Fibroblast of gingiva (primary cell): ENCODE measurements around the gene DOCK8.
"Not testable (repeated sequence)": the region's sequence is repeated elsewhere in the genome, so short reads cannot be mapped to it uniquely, and the experiment has no call there.

ENCODE experiments used
- DNase-seq: peaks from one replicate; pipeline ENCODE4 v3.0.0-alpha.2; 2011; ENCODE audit warnings: low read depth

Gene DOCK8

DNA sequence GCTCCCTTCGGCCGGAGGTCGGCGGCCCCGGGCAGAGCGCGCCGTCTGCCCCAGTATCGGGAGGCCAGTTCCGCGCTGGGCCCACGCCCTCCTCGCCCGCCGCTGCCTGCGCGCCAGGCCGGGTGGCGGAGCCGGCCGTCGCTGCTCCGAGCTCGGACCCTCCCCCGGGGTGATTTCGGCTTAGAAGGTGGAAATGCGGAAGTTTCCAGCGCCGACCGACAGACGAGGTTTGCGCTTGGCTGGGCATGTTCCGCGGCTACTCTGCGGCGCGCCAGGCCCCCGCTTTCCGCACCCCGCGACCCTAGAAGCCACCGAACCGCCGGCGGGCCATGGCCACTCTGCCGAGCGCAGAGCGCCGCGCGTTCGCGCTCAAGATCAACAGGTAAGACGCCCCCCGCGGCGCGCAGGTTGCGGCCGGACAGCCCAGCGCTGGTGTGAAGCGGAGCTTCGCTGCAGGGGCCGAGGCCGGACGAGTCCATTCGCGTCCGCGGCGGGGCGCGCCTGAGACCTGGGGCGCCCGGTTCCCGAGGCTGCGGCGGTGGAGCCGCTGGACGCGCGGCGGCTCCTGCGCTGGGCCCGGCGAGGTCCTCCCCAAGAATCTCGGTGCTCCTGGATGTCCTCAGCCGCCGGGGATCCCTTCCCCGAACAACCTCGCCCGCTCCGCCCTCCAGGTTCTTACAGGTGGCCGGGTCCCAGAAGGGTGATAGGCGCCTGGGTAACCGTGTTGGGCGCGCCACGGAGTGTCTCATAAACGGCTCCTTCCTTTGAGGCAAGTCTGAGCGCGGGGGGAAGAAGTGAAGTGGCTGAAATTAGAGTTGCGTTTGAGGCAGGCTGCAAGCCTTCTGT lies at the start of gene DOCK8:
DOCK8 (plus strand) TSS at position 218 of the 846 bp plus-strand sequence; CDS start at position 330, 112 bp downstream.
- no peak for DNase-seq

- not testable (repeated sequence) for DNase-seq
Measured at GRCh38 chr9:169757-170156, 44.9 kb upstream of the DOCK8 start.

GRCh38 chr9:178140-178825 lies 36.4 kb upstream of the DOCK8 start:
- not testable (repeated sequence) for DNase-seq

DNA sequence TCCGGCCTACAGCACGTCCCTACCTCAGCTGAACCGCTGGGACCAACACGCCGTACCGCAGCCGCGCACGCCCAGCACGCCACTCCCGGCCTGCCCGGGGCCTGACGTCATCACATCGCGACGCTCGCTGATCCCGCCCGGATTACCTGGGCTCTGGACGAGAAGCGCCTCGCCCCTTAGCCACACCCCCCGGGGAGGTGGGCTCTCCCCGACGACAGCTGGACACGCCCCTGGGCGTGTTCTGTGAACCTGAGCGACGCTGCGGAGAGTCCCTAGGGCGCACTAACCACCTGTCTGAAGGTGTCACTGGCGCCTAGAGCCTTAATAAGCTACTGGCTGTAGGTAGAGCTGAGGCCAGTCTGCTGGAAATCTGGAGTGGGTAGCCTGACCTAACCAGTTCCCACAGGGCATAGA lies 35.7 kb upstream of the DOCK8 start, which contains the start of gene ZNG1A:
ZNG1A (minus strand) TSS at position 87 of the 414 bp plus-strand sequence. CDS start 87 bp downstream, outside the sequence.
- peak; percentile 25 for DNase-seq

GRCh38 chr9:199601-200000 lies 15.1 kb upstream of the DOCK8 start:
- DNase-seq = not testable (repeated sequence)

DNA sequence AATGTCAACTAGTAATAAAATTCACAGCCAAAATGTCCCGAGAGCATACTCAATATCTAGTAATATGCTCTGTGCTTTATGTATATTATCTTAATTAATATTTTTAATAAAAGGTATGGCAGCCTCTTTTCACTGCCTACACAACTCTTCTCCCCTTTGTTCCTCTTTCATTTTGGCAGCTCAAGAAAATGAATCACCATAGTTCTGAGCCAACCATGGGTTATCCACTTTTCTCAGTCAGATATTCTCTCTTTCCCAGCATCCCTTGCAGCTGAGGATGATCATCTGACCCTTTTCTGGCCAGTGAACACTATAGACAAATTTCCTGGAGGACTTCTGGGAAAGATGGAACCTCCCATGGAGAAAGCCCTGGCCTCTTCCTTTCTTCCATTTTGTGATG lies 8.2 kb upstream of the DOCK8 start:
- DNase-seq = no peak

- no peak for DNase-seq
Measured at GRCh38 chr9:209143-209758, 5.4 kb upstream of the DOCK8 start.

DNA sequence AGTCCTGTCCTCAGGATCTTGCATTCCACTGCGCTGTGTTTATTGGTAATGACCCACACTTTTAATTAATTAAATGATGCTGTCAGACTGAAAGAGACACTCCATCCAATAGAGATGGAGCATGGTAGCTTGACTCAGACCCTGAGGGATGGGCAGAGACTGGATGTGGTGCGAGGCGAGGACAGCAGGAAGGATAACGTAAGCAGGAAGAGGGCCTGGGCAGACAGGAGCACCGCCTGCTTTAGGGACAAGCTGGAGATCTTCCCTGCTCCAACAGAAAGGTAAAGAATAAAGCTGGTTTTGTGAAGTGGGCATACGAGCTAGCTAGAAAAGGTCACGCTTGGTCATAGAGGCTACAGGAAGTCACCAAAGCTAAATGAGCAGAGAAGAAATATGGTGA lies 3.6 kb upstream of the DOCK8 start:
- DNase-seq = no peak

DNA sequence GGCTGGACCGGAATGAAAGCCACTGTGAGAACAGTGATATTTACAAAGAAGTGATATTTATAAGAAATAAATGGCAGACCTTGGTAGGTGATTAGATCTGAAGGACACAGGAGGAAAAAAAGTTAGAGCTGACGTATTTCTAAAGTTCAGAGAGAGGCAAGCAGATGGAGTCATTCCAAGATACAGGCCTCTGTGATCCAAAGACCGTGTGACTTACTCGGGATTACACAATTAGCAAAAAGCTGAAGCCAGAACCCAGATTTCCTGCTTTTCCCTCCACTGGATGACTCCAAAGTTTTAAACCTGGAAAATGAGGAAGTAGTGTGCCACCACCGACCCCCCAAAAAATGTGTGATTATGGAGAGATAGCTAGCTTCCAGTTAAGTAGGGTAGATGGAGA lies 3.1 kb upstream of the DOCK8 start:
- peak; percentile 11 for DNase-seq

DNA sequence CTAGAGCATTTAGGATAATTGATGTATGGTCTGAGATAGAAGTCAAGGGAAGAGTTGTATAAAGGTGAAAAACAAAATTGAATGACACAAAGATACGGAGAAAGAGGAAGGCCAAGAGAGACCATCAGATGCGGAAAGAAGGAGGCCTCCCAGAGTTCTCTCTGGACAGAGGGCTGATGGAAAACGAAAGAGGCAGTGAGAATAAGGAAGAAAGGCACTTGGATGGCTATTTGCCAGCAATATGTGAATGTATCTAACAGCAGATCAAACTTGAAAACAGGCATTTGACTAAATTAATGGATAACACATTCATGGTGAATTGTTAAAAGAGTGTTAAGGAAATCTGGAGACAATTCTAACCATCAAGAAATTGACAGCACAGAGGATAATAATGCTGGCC lies 2.4 kb upstream of the DOCK8 start:
- DNase-seq = no peak

- not testable (repeated sequence) for DNase-seq
Measured at GRCh38 chr9:213901-214300, 764 bp upstream of the DOCK8 start.

DNA sequence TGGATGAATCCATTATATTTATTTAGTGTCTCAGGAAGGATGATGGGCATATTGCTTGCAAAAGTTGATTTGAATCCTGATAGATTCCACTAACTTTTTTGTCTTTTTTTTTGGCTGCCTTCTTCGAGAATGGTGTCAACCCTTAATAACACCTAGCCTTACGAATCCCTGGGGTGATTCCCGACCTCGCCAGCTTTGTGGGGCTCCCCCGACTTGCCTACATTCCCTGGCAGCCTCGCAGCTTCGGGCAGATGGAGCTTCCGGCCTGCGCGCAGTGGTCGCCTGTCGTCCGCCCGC lies 366 bp upstream of the DOCK8 start:
- DNase-seq = no peak

DNA sequence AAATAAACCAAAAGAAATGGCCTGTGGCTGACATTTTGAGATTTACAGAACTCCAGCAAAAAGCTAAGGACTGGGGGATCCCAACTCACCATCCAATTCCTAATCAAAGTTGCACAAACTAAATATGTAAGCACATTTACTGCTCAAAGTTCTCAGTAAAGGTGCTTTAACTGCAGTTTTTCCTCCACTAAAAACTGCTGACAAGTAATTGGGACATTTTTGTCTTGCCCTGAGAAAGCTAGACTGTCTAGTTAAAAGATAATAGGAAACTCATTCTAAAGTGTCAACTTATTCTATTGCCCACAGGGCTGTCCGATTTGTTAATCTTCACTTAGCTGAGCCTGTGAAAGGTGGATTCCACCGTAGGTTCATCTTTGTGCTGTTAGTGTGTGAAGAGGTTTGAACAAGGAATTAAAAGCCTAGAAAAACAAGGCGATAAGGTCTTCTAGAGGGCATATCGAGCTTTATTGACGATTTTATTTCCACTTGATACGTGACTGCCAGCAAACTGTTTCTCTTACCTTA lies 1.0 kb downstream of the DOCK8 start:
- no peak for DNase-seq

GRCh38 chr9:216866-217265 lies 2.2 kb downstream of the DOCK8 start:
- no peak for DNase-seq

GRCh38 chr9:217950-218349 lies 3.3 kb downstream of the DOCK8 start:
- no peak for DNase-seq

GRCh38 chr9:219036-219435 lies 4.4 kb downstream of the DOCK8 start:
- not testable (repeated sequence) for DNase-seq

DNA sequence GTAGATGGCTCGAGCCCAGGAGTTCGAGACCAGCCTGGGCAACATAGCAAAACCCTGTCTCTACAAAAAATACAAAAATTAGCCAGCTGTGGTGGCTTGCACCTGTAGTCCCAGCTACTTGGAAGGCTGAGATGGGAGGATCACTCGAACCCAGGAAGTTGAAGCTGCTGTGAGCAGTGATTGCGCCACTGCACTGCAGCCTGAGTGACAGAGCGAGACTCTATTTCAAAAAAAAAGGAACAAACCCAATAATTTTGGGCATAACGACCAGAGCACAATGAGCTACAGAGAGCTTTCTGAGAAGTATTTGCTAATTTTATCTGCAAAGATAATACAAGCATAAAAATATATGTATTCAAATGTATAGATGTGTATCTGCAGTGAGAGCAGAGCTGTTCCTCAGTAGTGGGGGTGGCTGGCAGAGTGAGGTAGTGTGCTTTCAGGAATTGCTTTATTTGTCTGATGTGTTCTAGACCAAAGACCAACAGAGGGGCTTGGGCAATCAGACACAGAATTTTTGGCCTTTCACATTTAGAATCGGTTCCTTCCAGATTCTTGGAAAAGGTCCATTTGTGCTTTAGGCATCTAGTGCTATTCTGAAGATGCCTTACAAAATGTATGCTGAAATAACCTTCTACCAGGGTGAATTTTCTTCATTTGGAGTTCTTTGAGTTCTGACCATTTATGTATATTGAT lies 5.2 kb downstream of the DOCK8 start:
- no peak for DNase-seq

DNA sequence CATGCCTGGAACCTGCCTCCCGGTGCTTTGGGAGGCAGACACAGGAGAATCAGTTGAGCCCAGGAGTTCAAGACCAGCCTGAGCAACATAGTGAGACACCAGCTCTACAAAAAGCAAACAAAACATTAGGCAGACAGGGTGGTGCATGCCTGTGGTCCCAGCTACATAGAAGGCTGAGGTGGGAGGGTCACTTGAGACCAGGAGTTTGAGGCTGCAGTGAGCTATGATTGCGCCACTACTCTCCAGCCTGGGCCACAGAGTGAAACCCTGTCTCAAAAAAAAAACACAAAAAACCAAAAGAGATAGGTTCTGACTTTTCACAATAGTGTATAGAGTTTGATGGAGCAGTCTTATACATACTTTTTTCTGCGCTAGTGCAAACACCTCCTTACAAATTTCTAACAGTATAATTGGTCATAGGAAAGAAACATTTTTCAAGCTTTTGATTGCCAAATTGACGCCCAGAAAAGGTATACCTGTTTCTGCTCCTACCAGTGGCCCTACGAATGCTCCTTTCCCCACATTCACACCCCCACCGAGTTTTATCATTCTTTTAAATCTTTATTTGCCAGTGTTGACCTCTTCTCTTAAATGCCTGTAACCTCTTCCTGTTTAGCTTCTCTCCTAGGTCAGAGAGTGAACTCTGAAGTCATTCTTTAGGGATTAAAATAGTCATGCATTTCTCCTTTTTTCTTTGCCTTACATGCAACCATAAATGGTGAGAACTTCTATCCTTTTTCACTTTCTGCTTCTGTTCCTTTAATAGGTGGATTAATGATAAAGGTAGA lies 7.5 kb downstream of the DOCK8 start:
- no peak for DNase-seq

DNA sequence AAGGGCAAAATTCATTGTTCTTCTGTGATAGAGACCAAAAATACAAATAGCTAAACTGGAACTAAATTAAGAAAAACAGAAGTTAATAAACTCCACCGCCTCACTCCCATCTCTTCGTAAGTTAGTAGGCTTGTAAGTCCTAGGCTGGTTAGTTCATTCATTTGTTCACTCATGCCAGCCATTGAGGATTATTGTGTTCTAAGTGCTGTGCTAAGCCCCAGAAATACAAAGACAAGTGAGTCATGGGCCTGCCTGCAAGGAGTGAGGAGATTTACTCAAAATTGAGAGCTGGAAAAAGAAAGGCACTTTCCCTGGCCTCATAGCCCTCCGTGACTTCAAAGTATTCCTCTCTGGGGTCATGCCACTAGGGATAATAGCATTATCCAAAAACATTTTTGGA lies 8.5 kb downstream of the DOCK8 start:
- no peak for DNase-seq

- no peak for DNase-seq
Measured at GRCh38 chr9:224026-224425, 9.4 kb downstream of the DOCK8 start.
